ENCODE data around the gene ELP1. TPM values are rescaled to one million over a fixed set of nuclear protein-coding genes. Genes with fewer than 3 reads are reported as not detected.
"Not testable (repeated sequence)": the region's sequence is repeated elsewhere in the genome, so short reads cannot be mapped to it uniquely, and the experiment has no call there.

The ELP1 gene
- total and polyA plus RNA-seq, 2 donors (not counting 1 experiment from before 2014, with no cell fraction given) = 18.7 to 41.9 TPM

- Histone ChIP-seq H3K27ac (ENCODE audit: insufficient read depth, low read length) (no peak overlapping the region), H3K27me3 (ENCODE audit: control insufficient read depth, insufficient read depth, low read length) (no peaks in the 10 kb centered on the region), H3K36me3 (ENCODE audit: control insufficient read depth, insufficient read depth, low read length) (peaks cover 11% of the 10 kb centered on the region), H2AFZ (ENCODE audit: low read length) (no peak overlapping the region), H4K20me1 (ENCODE audit: control insufficient read depth, extremely low read depth, insufficient read depth, low read length) (no peaks in the 10 kb centered on the region), H3K9me3 (ENCODE audit: control insufficient read depth, insufficient read depth, low read depth, low read length) (no peaks in the 10 kb centered on the region), H3K4me3 (replicated peaks in 1 of 4; ENCODE audit: control extremely low read depth in 1 of 4, insufficient read depth in 1 of 4, low read depth in 3 of 4, low read length in 4 of 4) (no peak overlapping the region), H3K4me2 (ENCODE audit: extremely low read depth, insufficient read depth, low read length) (no peak overlapping the region), H3K4me1 (ENCODE audit: control insufficient read depth, extremely low read depth, insufficient read depth, low read length) (no peaks in the 10 kb centered on the region), H3K79me2 (ENCODE audit: control insufficient read depth, insufficient read depth, low read length) (no peaks in the 10 kb centered on the region), H3K9ac (ENCODE audit: insufficient read depth, low read length) (no peak overlapping the region)
- peak; percentile 26 to 37 for DNase-seq (ENCODE audit: low read depth in 2 of 2)
- TF ChIP-seq CTCF (conservative IDR thresholded peaks at IDR 0.05 in 1 of 2, IDR thresholded peaks at IDR 0.05 in 1 of 2; ENCODE audit: low read depth in 1 of 2, low read length in 2 of 2) = no peak
Observed at GRCh38 chr9:108903420-108904103, 30.4 kb downstream of the ELP1 start.

GRCh38 chr9:108900176-108900575 is 33.7 kb downstream of the ELP1 start:
- Histone ChIP-seq H3K4me2 (ENCODE audit: extremely low read depth, insufficient read depth, low read length) (no peak overlapping the region), H3K27ac (ENCODE audit: insufficient read depth, low read length) (no peak overlapping the region), H3K9ac (ENCODE audit: insufficient read depth, low read length) (no peak overlapping the region), H3K4me1 (ENCODE audit: control insufficient read depth, extremely low read depth, insufficient read depth, low read length) (no peaks in the 10 kb centered on the region), H3K27me3 (ENCODE audit: control insufficient read depth, insufficient read depth, low read length) (no peaks in the 10 kb centered on the region), H3K9me3 (ENCODE audit: control insufficient read depth, insufficient read depth, low read depth, low read length) (no peaks in the 10 kb centered on the region), H4K20me1 (ENCODE audit: control insufficient read depth, extremely low read depth, insufficient read depth, low read length) (no peaks in the 10 kb centered on the region), H3K4me3 (replicated peaks in 1 of 4; ENCODE audit: control extremely low read depth in 1 of 4, insufficient read depth in 1 of 4, low read depth in 3 of 4, low read length in 4 of 4) (no peak overlapping the region), H3K79me2 (ENCODE audit: control insufficient read depth, insufficient read depth, low read length) (no peaks in the 10 kb centered on the region), H3K36me3 (ENCODE audit: control insufficient read depth, insufficient read depth, low read length) (peaks cover 11% of the 10 kb centered on the region), H2AFZ (ENCODE audit: low read length) (no peak overlapping the region)
- no peak for DNase-seq (ENCODE audit: low read depth in 2 of 2)
- no peak for TF ChIP-seq EZH2 (IDR thresholded peaks at IDR 0.05; ENCODE audit: low read length, missing control alignments)
- TF ChIP-seq CTCF (conservative IDR thresholded peaks at IDR 0.05 in 1 of 2, IDR thresholded peaks at IDR 0.05 in 1 of 2; ENCODE audit: low read depth in 1 of 2, low read length in 2 of 2) = no peak

- not testable (repeated sequence) for H3K79me2 ChIP-seq (ENCODE audit: control insufficient read depth, insufficient read depth, low read length); H2AFZ ChIP-seq (ENCODE audit: low read length); H3K4me3 ChIP-seq (replicated peaks in 1 of 4; ENCODE audit: control extremely low read depth in 1 of 4, insufficient read depth in 1 of 4, low read depth in 3 of 4, low read length in 4 of 4); H3K27me3 ChIP-seq (ENCODE audit: control insufficient read depth, insufficient read depth, low read length); DNase-seq (ENCODE audit: low read depth in 2 of 2); H3K9me3 ChIP-seq (ENCODE audit: control insufficient read depth, insufficient read depth, low read depth, low read length); H3K9ac ChIP-seq (ENCODE audit: insufficient read depth, low read length); H3K4me1 ChIP-seq (ENCODE audit: control insufficient read depth, extremely low read depth, insufficient read depth, low read length); H4K20me1 ChIP-seq (ENCODE audit: control insufficient read depth, extremely low read depth, insufficient read depth, low read length); H3K4me2 ChIP-seq (ENCODE audit: extremely low read depth, insufficient read depth, low read length); H3K27ac ChIP-seq (ENCODE audit: insufficient read depth, low read length)
- H3K36me3 ChIP-seq (ENCODE audit: control insufficient read depth, insufficient read depth, low read length) = peaks cover 11% of the 10 kb centered on the region
Observed at GRCh38 chr9:108899023-108899695, 34.8 kb downstream of the ELP1 start.

Measured in fibroblast of lung (primary cell).